GM12891 (cell line): ENCODE results near the gene BRIP1.

Experiments
- POLR2A ChIP-seq: IDR thresholded peaks from 2 replicates; pipeline ENCODE4 v1.6.1; 2011; ENCODE audit warnings: low read depth, low read length, control low read depth
- POLR2AphosphoS5 ChIP-seq: IDR thresholded peaks from 2 replicates; pipeline ENCODE4 v1.6.1; 2011; ENCODE audit warnings: low read depth, low read length, control low read depth
- SPI1 ChIP-seq: IDR thresholded peaks from 2 replicates; pipeline ENCODE4 v1.6.1; 2011; ENCODE audit warnings: low read depth, low read length, control low read depth
- TAF1 ChIP-seq: IDR thresholded peaks from 2 replicates; pipeline ENCODE4 v1.6.1; 2011; ENCODE audit warnings: low read depth, low read length, control low read depth

GRCh38 chr17:61849674-61850073 is 13.7 kb downstream of the BRIP1 start:
- TF ChIP-seq POLR2A (no peak), TAF1 (no peak), POLR2AphosphoS5 (no peak), SPI1 (no peak)
